Endodermal cell (in vitro differentiated cells): ENCODE data around the gene LRRK1. TPM values are rescaled to one million over a fixed set of nuclear protein-coding genes. Genes with fewer than 3 reads are reported as not detected.

ENCODE experiments used
- DNase-seq: peaks from one replicate; pipeline ENCODE4 v3.0.0-alpha.2; 2017
- H3K27ac ChIP-seq: 2 replicates; pipeline ENCODE4 v1.5.1; 2013; ENCODE audit warnings: mild to moderate bottlenecking, low read depth, low read length, moderate library complexity
- H3K27me3 ChIP-seq: 2 replicates; pipeline ENCODE4 v1.6.1; 2013; ENCODE audit warnings: mild to moderate bottlenecking, low read length, moderate library complexity; ENCODE audit not compliant: insufficient read depth, control insufficient read depth, poor library complexity, severe bottlenecking
- H3K36me3 ChIP-seq: 2 replicates; pipeline ENCODE4 v1.7.0; 2013; ENCODE audit warnings: mild to moderate bottlenecking, low read length, moderate library complexity; ENCODE audit not compliant: control insufficient read depth, insufficient read depth
- H3K4me1 ChIP-seq: one replicate; pipeline ENCODE4 v1.7.0; 2013; ENCODE audit warnings: low read length; ENCODE audit not compliant: control insufficient read depth, insufficient read depth
- H3K4me3 ChIP-seq: 2 replicates; pipeline ENCODE4 v1.5.1; 2013; ENCODE audit warnings: mild to moderate bottlenecking, low read length, moderate library complexity
- H3K9ac ChIP-seq: 2 replicates; pipeline ENCODE4 v1.6.1; 2013; ENCODE audit warnings: mild to moderate bottlenecking, low read length, moderate library complexity; ENCODE audit not compliant: poor library complexity, severe bottlenecking; ENCODE audit errors: extremely low read depth
- H3K9me3 ChIP-seq: 2 replicates; pipeline ENCODE4 v1.6.1; 2013; ENCODE audit warnings: mild to moderate bottlenecking, low read length, moderate library complexity; ENCODE audit not compliant: control insufficient read depth
- H3K27ac Mint-ChIP-seq: 2 replicates; pipeline ENCODE4 v1.8.0; 2020; ENCODE audit warnings: mixed read lengths
- H3K27me3 Mint-ChIP-seq: 2 replicates; pipeline ENCODE4 v1.8.0; 2021; ENCODE audit warnings: mild to moderate bottlenecking, mixed read lengths; ENCODE audit not compliant: insufficient read depth
- H3K36me3 Mint-ChIP-seq: 2 replicates; pipeline ENCODE4 v1.8.0; 2020; ENCODE audit warnings: low read depth, mixed read lengths
- H3K4me1 Mint-ChIP-seq: 2 replicates; pipeline ENCODE4 v1.8.0; 2020; ENCODE audit warnings: mixed read lengths
- H3K4me3 Mint-ChIP-seq: 2 replicates; pipeline ENCODE4 v1.8.0; 2020; ENCODE audit warnings: mild to moderate bottlenecking, moderate library complexity, mixed read lengths
- H3K9me3 Mint-ChIP-seq: 2 replicates; pipeline ENCODE4 v1.8.0; 2020; ENCODE audit warnings: mild to moderate bottlenecking, mixed read lengths
- WGBS, 2 experiments: methylation state at CpG; one replicate each; pipeline versions ENCODE4 v1.1.5 to v1.1.7; 2013; ENCODE audit warnings: missing lambda C conversion rate in 2 of 2, mixed read lengths in 1 of 2; ENCODE audit not compliant: insufficient coverage in 1 of 2, insufficient read length in 1 of 2; 5-methylcytosine and 5-hydroxymethylcytosine counted together
- total RNA-seq, 2 donors: library from RNA; stranded (reverse); fragmentation: NEBNext Ultra II Directional in 1 of 2; extraction: Animal tissue kit (Norgen Biotek cat#: 25700) in 1 of 2; gene quantifications; 2 replicates in 1 of 2; 3 replicates in 1 of 2; pipeline ENCODE4 v1.2.1, GENCODE V29; 2021
- TF ChIP-seq, protein P1 (sequence below): fragments of 200-600 bp; sonication (generic); conservative IDR thresholded peaks from 2 replicates; pipeline ENCODE4 v1.5.0; 2021; ENCODE audit warnings: antibody characterized with exemption, mild to moderate bottlenecking

Gene LRRK1
- total RNA-seq, 2 donors from 2014 or later = 2.7 to 5.1 TPM

DNA sequence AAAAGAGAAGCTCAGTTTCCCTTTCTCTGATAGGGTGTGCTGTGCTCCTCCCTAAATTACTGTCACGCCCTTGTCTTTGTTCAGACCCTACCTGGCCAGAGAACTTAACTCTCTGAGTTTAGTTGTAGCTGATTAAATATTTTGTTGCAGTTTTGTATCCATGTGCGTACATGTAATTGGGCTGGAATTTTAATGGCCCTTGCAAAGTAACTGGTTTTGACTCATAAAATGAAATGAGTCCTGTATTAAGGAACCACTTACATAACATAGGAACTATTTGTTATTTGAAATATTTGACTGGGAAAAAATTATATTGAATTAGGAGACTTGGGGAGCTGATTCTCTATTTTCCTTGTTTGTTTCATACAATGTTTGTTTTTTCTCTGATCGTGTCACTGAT lies 80.2 kb downstream of the LRRK1 start:
- H3K27me3 Mint-ChIP-seq = no peaks in the 10 kb centered on the region
- H3K27ac ChIP-seq = no peak overlapping the region
- TF ChIP-seq, protein P1, sequence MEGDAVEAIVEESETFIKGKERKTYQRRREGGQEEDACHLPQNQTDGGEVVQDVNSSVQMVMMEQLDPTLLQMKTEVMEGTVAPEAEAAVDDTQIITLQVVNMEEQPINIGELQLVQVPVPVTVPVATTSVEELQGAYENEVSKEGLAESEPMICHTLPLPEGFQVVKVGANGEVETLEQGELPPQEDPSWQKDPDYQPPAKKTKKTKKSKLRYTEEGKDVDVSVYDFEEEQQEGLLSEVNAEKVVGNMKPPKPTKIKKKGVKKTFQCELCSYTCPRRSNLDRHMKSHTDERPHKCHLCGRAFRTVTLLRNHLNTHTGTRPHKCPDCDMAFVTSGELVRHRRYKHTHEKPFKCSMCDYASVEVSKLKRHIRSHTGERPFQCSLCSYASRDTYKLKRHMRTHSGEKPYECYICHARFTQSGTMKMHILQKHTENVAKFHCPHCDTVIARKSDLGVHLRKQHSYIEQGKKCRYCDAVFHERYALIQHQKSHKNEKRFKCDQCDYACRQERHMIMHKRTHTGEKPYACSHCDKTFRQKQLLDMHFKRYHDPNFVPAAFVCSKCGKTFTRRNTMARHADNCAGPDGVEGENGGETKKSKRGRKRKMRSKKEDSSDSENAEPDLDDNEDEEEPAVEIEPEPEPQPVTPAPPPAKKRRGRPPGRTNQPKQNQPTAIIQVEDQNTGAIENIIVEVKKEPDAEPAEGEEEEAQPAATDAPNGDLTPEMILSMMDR = no peak
- no peak for DNase-seq
- no peaks in the 10 kb centered on the region for H3K4me1 Mint-ChIP-seq
- H3K36me3 ChIP-seq = no peaks in the 10 kb centered on the region
- 90 to 100% methylated on average over 1 to 3 of the region's 3 CpGs for WGBS, 2 experiments
- no peaks in the 10 kb centered on the region for H3K9me3 ChIP-seq
- no peaks in the 10 kb centered on the region for H3K36me3 Mint-ChIP-seq
- H3K9ac ChIP-seq = no peak overlapping the region
- H3K4me3 Mint-ChIP-seq = no peak overlapping the region
- H3K4me1 ChIP-seq = no peaks in the 10 kb centered on the region
- H3K27me3 ChIP-seq = no peaks in the 10 kb centered on the region
- H3K27ac Mint-ChIP-seq = no peak overlapping the region
- H3K4me3 ChIP-seq = no peak overlapping the region
- H3K9me3 Mint-ChIP-seq = peaks cover 5% of the 10 kb centered on the region

DNA sequence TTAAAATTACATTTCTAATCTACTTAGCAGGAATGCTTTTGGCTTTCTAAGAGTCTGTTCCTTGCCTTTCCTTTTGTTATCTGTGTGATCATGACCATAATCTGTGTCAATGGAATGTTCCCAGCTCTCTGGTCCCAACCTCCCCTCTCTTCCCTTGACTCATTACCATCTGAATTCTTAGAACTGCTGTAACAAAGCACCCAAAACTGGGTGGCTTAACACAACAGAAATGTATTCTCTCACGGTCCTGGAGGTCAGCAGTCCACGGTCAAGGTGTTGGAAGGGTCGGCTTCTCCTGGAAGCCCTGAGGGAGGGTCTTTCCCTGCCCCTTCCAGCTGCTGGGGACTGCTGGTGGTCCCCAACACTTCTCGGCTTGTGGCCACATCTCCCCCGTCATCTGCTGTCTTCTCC lies 81.1 kb downstream of the LRRK1 start:
- Mint-ChIP-seq H3K27ac (no peak overlapping the region), H3K4me3 (no peak overlapping the region), H3K36me3 (no peaks in the 10 kb centered on the region), H3K27me3 (no peaks in the 10 kb centered on the region), H3K9me3 (peaks cover 13% of the 10 kb centered on the region), H3K4me1 (no peaks in the 10 kb centered on the region)
- peak; percentile 62 for DNase-seq
- no peak overlapping the region for H3K4me3 ChIP-seq
- H3K27ac ChIP-seq = no peak overlapping the region
- no peaks in the 10 kb centered on the region for H3K36me3 ChIP-seq
- no peaks in the 10 kb centered on the region for H3K4me1 ChIP-seq
- H3K9ac ChIP-seq = no peak overlapping the region
- TF ChIP-seq, protein P1 = no peak
- H3K9me3 ChIP-seq = peaks cover 6% of the 10 kb centered on the region
- no peaks in the 10 kb centered on the region for H3K27me3 ChIP-seq
- WGBS, 2 experiments = 60 to 71% methylated on average over 5 of the region's 5 CpGs

DNA sequence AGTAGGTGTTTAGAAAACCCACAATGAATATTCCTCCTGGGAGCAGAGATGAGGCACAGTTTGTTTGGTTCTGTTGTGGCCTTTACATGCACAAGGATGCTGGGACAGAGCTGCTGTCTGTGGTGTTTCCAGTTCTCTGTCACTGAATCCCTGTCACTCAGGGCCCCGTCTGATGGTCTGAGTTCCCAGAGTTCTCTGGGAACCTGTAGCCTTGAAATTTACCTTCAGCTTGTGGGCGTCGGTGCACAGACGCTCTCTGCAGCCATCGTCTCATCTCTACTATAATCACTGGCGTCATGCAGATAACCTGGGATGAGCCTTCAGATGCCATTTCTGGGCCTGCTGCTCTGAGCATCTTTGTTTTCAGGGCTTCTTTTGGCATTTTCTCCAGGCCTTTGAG lies 81.9 kb downstream of the LRRK1 start:
- Histone ChIP-seq H3K36me3 (no peaks in the 10 kb centered on the region), H3K27ac (no peak overlapping the region), H3K27me3 (no peaks in the 10 kb centered on the region), H3K9me3 (peaks cover 12% of the 10 kb centered on the region), H3K4me1 (no peaks in the 10 kb centered on the region), H3K9ac (no peak overlapping the region), H3K4me3 (no peak overlapping the region)
- Mint-ChIP-seq H3K4me1 (no peaks in the 10 kb centered on the region), H3K27me3 (no peaks in the 10 kb centered on the region), H3K4me3 (no peak overlapping the region), H3K27ac (no peak overlapping the region), H3K9me3 (peaks cover 20% of the 10 kb centered on the region), H3K36me3 (no peaks in the 10 kb centered on the region)
- DNase-seq = peak; percentile 28
- WGBS, 2 experiments = 89 to 93% methylated on average over 6 of the region's 6 CpGs
- TF ChIP-seq, protein P1 = no peak
